C4-2B (cell line): ENCODE data around the gene NANOS3.

Experiments used
- ZFX ChIP-seq: fragments of 450-650 bp; IDR thresholded peaks from 2 replicates; pipeline ENCODE4 v1.6.1; 2017
- TF ChIP-seq, protein P1 (sequence below): fragments of 450-650 bp; conservative IDR thresholded peaks from 2 replicates; pipeline ENCODE4 v1.5.1; 2017; ENCODE audit warnings: mild to moderate bottlenecking

GRCh38 chr19:13841962-13842290 is 35.0 kb upstream of the NANOS3 start:
- TF ChIP-seq, protein P1, sequence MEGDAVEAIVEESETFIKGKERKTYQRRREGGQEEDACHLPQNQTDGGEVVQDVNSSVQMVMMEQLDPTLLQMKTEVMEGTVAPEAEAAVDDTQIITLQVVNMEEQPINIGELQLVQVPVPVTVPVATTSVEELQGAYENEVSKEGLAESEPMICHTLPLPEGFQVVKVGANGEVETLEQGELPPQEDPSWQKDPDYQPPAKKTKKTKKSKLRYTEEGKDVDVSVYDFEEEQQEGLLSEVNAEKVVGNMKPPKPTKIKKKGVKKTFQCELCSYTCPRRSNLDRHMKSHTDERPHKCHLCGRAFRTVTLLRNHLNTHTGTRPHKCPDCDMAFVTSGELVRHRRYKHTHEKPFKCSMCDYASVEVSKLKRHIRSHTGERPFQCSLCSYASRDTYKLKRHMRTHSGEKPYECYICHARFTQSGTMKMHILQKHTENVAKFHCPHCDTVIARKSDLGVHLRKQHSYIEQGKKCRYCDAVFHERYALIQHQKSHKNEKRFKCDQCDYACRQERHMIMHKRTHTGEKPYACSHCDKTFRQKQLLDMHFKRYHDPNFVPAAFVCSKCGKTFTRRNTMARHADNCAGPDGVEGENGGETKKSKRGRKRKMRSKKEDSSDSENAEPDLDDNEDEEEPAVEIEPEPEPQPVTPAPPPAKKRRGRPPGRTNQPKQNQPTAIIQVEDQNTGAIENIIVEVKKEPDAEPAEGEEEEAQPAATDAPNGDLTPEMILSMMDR = no peak
- TF ChIP-seq ZFX = no peak
